CD4-positive, alpha-beta T cell treated with Interferon alpha-2 for 1 hour (primary cell): ENCODE results near the gene LINC01488.

Experiments
- DNase-seq, 2 donors: peaks; one replicate each; pipeline ENCODE4 v3.0.0-alpha.2; 2020 to 2022

Gene LINC01488

DNA sequence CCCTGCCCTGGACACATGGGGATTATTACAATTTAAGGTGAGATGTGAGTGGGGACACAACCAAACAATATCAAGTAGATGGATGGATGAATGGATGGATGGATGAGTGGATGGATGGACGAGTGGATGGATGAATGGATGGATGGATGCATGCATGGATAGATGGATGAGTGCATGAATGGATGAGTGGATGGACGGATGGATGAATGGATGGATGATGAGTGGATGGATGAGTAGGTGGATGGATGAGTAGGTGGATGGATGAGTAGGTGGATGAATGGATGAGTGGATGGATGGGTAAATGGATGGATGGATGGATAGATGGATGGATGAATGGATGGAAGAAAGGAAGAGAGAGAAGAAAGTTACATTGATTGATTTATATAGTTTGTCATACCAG is 859 bp downstream of the LINC01488 start:
- no peak for DNase-seq

DNA sequence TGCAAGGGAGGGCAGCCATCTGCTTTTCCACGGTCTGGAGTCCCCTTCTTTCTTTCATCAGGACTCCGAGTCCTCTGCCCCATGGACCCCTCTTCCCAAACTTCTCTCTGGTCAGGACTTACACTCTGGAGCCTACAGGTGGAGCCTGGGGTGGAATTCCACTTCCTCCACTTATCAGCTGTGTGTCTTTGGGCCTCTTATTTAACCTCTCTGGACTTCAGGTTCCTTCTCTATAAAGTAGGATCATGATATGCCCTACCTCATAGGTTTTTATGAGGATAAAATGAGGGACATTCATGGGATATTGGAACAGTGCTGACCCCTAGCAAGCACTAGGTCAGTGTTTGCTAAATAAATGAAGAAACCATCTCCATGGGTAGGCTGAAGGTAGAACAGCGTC is 1.7 kb downstream of the LINC01488 start:
- no peak for DNase-seq

DNA sequence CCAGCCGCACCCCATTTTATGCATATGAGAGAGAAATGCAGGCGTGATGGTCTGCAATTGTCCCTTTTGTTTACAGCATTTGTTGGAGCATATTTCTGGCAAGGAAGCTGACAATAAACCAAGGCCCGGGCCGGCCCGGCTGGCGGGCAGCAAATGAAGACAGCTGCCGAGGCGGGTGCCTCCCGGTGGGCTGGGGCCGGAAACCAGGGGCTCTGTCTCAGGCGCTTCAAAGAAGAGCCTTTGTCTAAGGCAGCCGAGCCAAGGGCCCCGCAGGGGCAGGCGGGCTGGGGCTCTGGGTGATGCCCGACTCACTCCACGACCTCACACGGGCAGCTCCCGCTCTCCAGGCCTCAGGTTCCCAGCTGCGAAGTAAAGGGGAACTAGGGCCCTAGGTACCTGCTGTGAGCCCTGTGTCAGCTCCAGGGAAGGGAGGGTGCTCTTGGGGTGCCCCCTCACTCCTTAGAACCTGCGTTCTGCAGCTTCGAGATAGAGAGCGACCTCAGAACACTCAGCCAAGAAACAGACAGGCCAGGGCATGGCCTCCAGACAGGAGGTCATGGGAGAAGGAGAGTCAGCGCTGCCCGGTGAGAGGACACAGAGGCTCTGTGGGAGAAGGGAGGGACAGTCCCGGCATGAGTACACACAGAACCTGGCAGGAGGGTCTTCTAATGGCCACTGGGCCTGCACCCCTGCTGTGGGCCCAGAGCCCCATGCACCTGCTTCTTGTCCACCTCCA is 2.4 kb downstream of the LINC01488 start:
- no peak for DNase-seq

DNA sequence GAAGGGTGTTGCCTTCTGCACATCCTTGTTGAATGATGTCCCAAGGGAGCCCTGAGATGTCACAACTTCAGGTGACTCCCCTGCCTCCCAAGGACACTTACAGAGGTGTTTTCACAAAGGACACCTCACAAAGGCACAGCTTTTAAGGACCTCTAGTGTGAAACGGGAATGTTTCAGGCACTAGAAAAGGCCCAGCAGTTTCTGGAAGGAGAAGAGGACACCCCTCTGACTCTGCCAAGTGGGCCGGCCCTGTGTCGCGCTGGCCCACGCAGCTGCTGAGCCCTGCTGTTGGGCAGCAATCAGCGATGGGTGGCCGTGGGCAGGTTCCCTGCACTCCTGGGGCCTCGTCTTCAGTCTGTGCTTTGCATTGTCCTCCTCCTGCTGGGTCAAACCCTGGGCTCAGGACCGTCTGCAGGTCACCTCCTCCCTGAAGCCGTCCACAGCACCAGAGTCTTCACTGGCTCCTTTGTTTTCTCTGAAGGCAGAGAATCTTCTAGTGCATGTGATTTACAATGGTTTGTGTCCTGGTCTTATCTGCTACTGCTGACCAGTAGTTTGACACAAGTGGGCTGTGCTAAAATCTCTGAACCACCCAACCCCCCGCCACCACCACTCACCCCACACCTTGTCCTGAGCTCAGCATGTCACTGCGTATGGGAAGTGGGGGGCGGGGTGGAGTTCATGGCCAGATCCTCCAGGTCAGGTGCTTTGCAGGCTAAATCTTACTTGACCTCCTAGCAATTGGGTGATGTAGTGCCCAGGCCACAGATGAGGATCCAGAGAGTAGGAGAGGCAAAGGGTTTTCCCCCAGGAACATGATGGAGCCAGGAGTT is 3.2 kb downstream of the LINC01488 start:
- no peak for DNase-seq

DNA sequence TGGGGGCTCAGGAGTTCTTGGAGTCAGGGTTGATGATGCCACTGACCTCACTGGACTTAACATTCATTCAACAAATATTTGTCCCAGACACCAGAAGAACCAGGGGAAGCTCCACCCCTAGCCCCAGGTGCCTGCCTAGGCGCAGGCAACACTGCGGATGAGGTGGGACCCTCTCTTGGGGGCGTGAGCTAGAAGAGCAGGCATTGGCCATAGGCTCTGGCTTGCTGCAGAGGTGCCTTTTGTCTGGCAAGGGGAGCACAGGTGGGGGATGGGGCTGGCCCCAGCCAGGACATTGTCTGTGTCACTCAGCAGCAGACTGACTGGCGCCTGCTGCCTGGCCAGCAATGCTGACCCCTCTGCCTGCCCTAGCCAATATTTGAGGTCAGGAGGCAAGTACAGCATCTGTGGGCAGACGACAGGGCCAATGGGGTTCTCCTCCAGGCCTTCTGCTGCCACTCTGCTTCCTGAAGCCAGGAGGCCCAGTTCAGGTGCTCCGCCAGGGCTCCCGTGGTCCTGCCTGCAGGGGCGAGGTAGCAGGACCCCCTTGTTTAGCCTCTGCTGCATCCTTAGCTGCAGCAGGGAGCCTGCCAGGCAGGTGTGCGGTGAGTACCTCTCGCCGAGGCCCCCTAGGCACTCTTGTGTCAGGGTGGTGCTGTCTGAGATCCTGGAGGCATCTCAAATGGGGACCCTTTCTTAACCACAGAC is 4.0 kb downstream of the LINC01488 start:
- no peak for DNase-seq

DNA sequence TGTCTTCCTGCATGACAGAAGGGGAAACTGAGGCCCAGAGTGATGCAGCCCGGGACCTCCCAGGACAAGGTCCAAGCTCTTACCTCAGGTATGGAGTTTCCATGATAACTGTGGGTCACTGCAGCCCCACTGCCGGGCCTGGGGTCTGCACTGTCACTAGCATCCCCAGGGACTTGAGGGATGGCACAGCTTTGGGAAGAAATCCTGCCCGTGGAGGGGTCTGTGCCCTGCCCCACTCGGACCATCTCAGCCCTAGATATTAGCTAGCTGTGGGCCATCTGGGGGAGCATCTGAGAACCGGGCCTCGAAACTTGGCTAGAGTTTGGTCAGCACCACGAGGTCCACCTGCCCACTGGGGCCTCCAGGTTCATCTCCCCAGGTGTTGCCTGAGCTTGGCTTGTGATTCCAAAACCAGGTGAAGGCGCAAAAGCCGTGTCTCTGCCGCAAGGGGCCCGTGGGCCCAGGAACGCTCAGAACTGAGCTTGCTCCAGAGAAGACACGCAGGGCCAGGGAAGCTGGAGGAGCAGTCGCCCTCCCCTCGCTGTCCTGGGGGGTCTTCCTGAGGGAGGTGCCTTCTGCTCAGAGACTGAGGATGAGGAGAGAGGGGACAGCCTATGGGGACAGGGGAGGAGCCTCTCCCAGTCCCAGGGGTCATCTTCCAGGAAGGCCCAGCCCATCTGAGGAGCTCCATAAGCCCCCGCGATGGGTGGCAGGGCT is 4.8 kb downstream of the LINC01488 start:
- no peak for DNase-seq

DNA sequence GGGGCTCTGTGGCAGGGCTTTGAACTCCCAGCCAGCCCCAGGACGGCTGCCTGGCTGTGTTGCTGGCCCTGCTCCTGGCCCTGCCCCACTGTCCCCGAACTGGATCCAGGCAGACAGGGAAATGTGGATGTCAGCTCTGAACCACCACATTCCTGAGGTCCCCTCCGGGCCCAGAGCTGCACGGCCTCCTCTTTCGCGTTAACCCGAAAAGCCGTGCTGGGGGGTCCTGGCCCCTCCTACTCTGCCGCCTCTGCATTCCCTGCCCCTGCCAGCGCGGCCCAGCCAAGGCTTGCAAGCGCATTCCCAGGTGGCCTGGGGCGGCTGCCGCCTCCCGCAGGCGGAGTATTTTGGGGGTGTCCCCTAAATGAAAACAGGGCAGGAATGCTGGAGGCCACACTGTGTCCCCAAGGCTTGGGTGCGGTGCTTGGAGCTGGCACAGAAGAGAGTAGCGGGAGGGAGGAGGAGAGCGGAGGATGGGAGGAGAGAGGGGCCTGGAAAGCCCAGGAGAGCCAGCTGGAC is 5.4 kb downstream of the LINC01488 start:
- DNase-seq = no peak

DNA sequence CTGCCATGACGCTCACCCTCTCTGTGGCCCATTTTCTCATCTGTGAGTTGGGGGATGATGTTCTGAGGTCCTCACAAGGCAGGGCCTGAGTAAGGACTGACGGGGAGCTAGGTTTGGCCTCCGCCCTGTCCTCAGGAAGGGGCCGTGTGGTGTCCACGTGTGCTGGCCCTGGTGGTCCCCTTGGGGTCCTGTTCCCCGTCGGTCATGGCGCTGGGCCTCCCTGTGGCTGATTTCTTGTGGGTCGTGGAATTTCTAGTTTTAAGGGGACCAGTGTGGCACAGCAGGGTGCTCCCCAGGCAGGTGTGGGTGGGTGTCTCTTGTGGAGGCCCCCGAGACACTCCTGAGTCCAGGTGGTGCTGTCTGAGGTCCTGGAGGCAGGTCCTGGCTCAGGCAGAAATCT is 5.9 kb downstream of the LINC01488 start:
- DNase-seq = no peak

DNA sequence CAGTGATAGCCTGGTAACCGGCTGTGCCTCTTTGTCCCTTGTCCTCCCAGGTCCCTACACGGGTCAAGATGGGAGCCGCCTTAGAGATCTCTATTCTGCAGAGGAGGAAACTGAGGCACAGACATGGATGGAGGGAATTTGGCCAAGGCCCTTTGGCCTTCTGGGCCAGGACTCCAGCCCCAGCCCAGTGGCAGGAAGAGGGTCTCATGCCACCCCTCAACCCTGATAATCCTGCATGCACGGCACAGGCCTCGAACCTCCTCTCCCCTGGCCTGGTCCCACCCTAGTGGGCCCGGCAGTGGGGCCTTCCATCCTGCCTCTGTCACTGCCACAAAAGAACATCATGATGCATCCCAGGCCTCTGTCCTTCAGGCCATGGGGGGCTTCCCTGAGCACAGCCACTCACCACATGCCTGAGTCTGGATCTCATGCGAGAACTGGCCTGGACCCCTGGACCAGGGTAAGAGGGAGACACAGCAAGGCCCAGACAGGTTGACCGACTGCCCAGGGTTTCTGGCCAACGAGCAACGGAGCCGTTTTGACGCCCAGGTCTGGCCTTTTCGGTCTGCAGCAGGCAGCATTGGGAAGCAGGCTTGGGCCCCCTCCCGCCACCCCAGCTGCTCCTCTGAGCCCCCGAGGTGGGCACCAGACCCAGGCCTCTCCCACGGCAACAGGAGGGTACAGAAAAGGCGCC is 6.5 kb downstream of the LINC01488 start:
- no peak for DNase-seq

DNA sequence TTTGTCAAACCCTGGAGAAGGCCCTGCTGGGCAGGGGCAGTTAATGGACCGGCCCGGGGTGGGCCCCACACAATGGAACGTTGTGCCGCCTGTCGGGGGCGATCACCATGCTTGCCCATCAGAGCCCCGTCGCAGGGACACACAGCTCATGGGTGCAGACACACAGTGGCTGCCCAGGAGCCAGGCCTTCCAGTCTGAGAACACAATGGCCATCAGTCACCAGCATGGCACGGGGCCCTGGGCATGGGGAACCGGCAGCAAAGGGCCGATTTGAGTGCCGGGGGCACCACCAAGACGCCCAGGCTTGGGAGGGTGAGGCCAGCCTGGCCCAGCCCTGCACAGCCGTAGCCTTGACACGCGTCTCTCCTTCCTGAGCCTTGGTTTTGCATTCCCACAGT is 7.1 kb downstream of the LINC01488 start:
- DNase-seq = no peak

DNA sequence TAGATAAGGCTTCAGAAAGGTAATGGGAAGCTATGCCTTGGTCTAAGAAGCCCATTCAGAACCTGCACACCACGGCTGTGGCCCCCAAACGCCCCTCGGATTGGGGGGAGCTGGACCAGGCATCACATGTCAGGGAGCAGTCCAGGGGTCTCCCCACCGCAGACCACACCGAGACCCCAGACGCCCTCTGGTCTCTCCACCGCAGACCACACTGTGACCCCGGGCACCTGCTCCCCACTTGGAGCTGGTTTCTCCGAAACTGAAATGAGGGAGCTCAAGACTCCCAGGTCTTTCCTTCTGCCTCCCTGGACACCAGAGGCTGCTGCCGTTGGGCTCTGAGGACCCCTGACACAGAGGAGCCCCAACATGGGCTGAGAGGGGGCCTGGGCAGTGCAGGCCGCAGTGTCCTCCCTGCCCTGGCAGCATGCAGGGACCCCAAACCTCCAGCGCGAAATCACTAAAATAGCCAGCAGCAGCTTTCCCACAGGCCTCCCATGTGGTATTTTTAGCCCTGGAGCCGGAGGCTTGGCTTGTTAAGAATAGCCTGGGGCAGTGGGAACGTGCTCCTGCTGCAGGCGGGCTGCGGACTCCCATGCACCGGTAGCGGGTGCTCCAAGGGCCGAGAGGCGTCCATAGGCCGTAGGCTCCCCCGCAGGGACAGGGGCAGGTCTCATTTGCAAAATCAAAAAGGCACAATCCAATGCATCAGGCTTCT is 7.7 kb downstream of the LINC01488 start:
- no peak for DNase-seq

DNA sequence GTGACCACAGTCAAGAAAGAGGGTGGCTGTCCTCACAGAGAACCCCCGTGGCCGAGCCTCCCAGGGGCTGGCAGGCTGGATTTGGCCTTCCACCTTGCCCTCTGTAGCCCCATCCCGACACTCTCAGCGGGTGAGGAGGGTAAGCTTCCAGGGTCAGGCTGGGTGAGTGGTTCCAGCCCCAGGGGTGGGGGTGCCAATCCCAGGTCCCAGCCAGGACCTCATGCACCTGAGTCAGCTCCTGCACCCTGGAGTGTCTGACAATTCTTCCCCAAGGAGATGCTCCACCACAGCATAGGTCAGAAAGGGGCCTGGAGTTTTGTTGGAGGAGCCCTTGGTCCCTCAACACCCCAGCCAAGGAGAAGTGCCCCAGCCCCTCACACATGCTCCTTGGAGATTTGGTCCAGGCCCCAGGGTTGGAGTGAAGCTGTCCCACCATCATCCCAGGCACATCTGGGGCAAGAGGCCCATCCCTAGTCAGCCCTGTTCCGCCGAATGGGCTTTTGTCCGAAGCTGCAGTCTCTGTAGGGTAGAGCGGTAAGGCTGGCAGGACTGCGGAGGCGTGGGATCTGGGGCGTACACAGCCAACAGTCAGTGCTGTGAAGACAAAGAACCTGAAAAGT is 8.4 kb downstream of the LINC01488 start:
- DNase-seq = no peak

DNA sequence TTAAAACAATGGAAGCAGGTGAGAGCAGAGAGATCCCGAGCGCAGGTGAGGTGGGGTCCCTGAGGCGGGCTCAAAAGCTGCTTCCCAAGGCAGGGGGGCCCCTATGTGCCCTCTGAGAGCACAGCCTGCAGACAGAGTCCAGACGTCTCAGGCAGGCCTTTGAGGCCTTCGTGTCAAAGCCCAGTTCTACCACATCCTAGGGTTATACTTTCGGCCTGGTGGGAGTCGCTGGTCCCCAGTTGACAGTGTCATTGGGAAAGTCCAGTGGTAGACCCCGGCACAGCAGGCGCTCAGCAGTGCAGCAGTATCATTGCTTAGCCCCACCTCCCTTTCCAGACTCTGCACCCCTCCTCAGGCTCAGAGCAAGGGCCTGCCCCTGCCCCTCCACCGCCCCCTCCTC is 9.1 kb downstream of the LINC01488 start:
- DNase-seq = no peak

DNA sequence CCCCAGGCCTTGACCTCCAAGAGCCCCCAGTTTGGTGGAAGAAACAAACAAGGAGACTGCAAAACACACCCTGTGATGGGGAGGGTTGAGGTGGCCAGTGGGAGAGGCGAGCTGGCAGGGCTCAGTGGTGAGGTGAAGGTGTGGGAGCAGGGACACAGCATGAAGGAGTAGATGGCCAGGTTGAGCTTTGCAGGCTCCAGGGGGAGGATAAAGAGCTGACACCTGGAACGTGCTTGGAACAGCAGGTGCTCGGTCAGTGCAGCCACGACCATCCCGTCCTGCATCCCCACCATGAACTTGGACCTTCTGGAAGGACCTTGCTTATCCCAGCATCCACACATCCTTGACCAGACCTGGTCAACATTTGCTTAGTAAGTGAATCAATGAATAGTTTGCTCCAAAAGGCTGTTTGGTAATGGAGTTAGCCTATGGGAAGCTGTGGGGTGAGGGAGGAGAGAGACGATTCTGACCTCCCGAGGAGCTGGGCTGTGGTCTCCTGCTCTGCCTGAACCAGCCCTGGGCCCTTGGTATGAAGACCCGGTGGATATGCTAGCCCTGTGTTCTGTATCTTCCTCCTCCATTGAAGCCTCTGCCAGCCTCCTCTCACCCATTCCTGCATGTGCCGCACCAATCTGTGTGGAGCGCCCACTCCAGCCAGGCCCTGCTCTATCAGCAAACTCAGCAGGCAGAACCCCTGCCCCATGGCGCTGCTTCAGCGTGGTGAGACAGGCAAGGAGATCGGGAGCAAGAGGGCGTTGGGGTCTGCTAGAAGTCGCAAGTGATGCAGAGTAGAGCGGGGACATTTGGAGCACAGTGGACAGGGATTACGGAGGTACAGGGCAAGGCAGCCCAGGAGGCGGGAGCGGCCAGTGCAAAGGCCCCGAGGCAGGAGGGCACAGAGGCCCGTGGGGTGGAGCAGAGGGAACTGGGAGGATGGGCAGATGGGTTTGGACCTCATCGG is 9.9 kb downstream of the LINC01488 start:
- no peak for DNase-seq

DNA sequence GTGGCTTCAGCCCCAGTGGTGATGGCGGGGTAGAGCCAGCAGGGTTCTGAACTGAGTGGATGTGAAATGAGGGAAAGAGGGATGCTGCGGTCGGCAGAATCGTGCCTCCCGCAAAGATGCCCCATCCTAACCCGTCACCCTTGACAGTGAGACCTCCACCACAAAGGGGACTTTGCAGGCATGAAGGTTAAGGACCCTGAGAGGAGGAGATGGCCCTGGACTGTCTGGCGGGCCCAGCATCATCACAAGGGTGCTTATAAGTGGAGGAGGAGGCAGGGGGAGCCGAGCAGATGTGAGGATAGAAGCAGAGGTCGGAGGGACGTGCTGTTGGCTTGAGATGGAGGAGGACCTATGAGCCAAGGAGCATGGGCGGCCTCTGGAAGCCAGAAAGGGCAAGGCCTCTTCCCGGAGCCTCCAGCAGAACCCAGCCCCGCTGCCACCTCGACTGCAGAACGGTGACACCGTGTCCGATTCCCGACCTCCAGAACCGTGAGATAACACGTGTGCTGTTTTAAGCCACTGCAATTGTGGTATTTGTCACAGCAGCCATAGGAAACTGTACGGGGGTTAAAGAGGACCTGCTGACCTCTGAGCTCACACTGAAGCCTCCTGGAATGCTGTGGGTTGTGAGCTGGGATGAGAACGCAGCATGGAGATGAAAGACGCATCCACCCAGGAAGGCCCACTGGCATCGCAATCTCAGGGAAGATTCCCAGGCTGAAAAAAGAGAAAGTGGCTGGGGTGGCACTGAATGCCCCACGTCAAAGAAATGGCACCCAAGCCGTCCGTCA is 10.9 kb downstream of the LINC01488 start:
- DNase-seq = no peak

DNA sequence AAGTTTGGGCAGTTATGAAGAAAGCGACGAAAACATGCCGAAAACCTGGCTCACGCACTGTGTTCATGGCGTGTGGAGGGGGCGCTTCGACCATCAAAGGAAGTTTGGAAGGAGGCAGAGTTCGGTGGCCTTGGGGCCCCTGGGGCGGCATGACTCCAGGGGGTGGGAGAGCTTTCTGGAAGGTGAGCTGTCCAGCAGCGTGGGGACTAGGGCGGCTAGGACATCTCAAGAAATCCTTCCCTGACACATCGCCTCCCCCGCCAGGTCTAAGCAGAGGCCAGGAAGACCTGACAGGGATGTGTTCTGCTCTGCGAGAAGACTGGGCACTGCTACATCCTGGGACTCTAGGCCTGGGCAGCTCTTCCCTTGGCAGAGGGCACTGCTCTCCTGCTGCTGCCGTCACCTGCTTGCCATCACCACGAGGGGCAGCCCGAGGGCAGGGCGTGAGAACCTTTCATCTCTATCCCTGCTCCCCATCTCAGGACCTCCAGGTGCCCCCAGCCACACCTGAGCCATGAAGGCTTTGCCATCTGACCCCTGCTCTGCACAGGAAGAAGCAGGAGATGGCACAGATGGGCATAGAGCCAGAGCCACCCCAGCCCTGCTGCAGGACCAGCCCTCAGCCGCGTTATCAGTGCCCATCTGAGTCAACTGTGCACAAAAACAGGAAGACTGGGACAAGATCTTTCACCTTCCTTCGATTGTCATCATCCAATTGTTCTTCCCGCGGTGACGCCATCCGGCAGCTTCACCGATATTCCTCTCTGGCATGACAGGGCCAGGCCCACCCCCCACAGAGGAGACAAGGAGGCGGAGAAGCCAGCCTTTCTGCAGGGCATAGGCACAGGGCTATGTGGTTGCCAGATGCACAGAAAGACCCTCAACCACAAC is 12.7 kb downstream of the LINC01488 start:
- DNase-seq = no peak

DNA sequence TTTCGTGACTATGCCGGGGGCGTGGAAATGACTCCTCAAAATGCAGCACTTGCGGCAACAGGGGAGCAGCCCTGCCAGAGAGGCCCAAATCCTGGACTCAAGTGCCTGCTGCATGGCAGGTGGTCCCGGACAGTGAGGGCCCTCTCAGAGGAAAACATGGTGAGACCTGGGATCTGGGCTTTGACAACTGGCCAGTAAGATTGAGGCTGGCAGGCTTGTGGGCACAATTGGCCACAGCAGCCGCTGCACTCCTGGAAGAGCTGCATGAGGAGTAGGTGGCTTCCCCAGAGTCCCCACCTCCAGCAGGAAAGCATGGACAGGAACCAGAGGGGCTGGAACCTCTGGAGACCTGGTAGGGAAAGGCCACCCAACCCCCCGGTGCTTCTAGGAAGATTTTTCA is 13.4 kb downstream of the LINC01488 start:
- DNase-seq = no peak
